Left ventricle myocardium inferior (tissue), 1 donor: Measurements from ENCODE around the gene PRICKLE2. TPM values are rescaled to one million over a fixed set of nuclear protein-coding genes. Genes with fewer than 3 reads are reported as not detected.
"Not testable (repeated sequence)": the region's sequence is repeated elsewhere in the genome, so short reads cannot be mapped to it uniquely, and the experiment has no call there.

ENCODE experiments used
- DNase-seq: peaks from one replicate; pipeline ENCODE4 v3.0.0-alpha.2; 2020
- H3K27ac ChIP-seq: fragments of 200-600 bp; replicated peaks from 2 replicates; pipeline ENCODE4 v1.8.0; 2021
- H3K27me3 ChIP-seq: fragments of 200-600 bp; 2 replicates; pipeline ENCODE4 v1.8.0; 2021; ENCODE audit warnings: low read depth
- H3K36me3 ChIP-seq: fragments of 200-600 bp; 2 replicates; pipeline ENCODE4 v1.8.0; 2021
- H3K4me1 ChIP-seq: fragments of 200-600 bp; 2 replicates; pipeline ENCODE4 v1.8.0; 2021
- H3K4me3 ChIP-seq: fragments of 200-600 bp; 2 replicates; pipeline ENCODE4 v1.8.0; 2021; ENCODE audit warnings: mild to moderate bottlenecking, moderate library complexity
- H3K9me3 ChIP-seq: fragments of 200-600 bp; replicated peaks from 2 replicates; pipeline ENCODE4 v1.8.0; 2021
- CTCF ChIP-seq: fragments of 200-600 bp; IDR thresholded peaks from 2 replicates; pipeline ENCODE4 v1.8.0; 2021; ENCODE audit warnings: antibody characterized with exemption, mild to moderate bottlenecking, borderline replicate concordance
- intact Hi-C: fragments of 100-400 bp; cut with micrococcal nuclease; formaldehyde crosslinking; loops from one replicate; pipeline ENCODE4 v1.11.0; 2022
- total RNA-seq: library from RNA; stranded (reverse); fragmentation: NEBNext Ultra II Directional; extraction: Animal tissue kit (Norgen Biotek cat#: 25700); gene quantifications from one replicate; pipeline ENCODE4 v1.2.1, GENCODE V29; 2021
- donor health status: DM: no; HTN: yes; CAD: no; lungs with severe emphysema.

The PRICKLE2 gene
- total RNA-seq, 1 donor from 2014 or later: 8.7 TPM

- no peaks in the 10 kb centered on the region for H3K36me3 ChIP-seq
- H3K27me3 ChIP-seq: no peaks in the 10 kb centered on the region
- DNase-seq: no peak
- H3K4me3 ChIP-seq: no peak overlapping the region
- intact Hi-C loops: no loop called here
- H3K27ac ChIP-seq: no peak overlapping the region
- TF ChIP-seq CTCF: no peak
- H3K4me1 ChIP-seq: peaks cover 4% of the 10 kb centered on the region
- H3K9me3 ChIP-seq: no peaks in the 10 kb centered on the region
Measured at GRCh38 chr3:64091501-64091900, 133.8 kb downstream of the PRICKLE2 start.

GRCh38 chr3:64089386-64089785 is 135.9 kb downstream of the PRICKLE2 start:
- intact Hi-C loops, DNase-seq, H3K27ac ChIP-seq: not testable (repeated sequence)

GRCh38 chr3:64088408-64089205 is 136.7 kb downstream of the PRICKLE2 start:
- Histone ChIP-seq H3K4me1 (peaks cover 4% of the 10 kb centered on the region), H3K9me3 (peaks cover 6% of the 10 kb centered on the region), H3K36me3 (no peaks in the 10 kb centered on the region), H3K4me3 (no peak overlapping the region), H3K27ac (no peak overlapping the region), H3K27me3 (no peaks in the 10 kb centered on the region)
- intact Hi-C loops: no loop called here
- no peak for DNase-seq
- no peak for TF ChIP-seq CTCF

More at GRCh38 chr3:64089386-64089785, 135.9 kb downstream of the PRICKLE2 start:
- H3K27me3 ChIP-seq, H3K36me3 ChIP-seq, H3K9me3 ChIP-seq, H3K4me3 ChIP-seq, H3K4me1 ChIP-seq: not testable (repeated sequence)

- H3K27me3 ChIP-seq: no peaks in the 10 kb centered on the region
- peaks cover 4% of the 10 kb centered on the region for H3K4me1 ChIP-seq
- H3K9me3 ChIP-seq: peaks cover 6% of the 10 kb centered on the region
- no peak for DNase-seq
- no peaks in the 10 kb centered on the region for H3K36me3 ChIP-seq
- H3K4me3 ChIP-seq: no peak overlapping the region
- intact Hi-C loops: no loop called here
- TF ChIP-seq CTCF: no peak
- no peak overlapping the region for H3K27ac ChIP-seq
Measured at GRCh38 chr3:64086479-64087252, 138.6 kb downstream of the PRICKLE2 start.

GRCh38 chr3:64084640-64085039 is 140.6 kb downstream of the PRICKLE2 start:
- H3K9me3 ChIP-seq: peaks cover 6% of the 10 kb centered on the region
- intact Hi-C loops: no loop called here
- no peak overlapping the region for H3K4me3 ChIP-seq
- DNase-seq: no peak
- H3K27me3 ChIP-seq: no peaks in the 10 kb centered on the region
- H3K36me3 ChIP-seq: no peaks in the 10 kb centered on the region
- H3K27ac ChIP-seq: no peak overlapping the region
- no peak for TF ChIP-seq CTCF
- peaks cover 4% of the 10 kb centered on the region for H3K4me1 ChIP-seq

- Histone ChIP-seq H3K27ac (no peak overlapping the region), H3K4me1 (no peaks in the 10 kb centered on the region), H3K4me3 (no peak overlapping the region), H3K9me3 (peaks cover 6% of the 10 kb centered on the region), H3K36me3 (no peaks in the 10 kb centered on the region), H3K27me3 (no peaks in the 10 kb centered on the region)
- TF ChIP-seq CTCF: no peak
- intact Hi-C loops: no loop called here
- DNase-seq: no peak
Measured at GRCh38 chr3:64083575-64083974, 141.7 kb downstream of the PRICKLE2 start.
